PC-9 (cell line): ENCODE data around the gene PLIN5. TPM values are rescaled to one million over a fixed set of nuclear protein-coding genes. Genes with fewer than 3 reads are reported as not detected.

Source experiments
- BruUV-seq: library from RNA; stranded (reverse); fragments of 400-500 nt; replicated peaks from 2 replicates; lab custom pipeline; 2021; lab: Mats Ljungman, UMichigan
- CTCF ChIA-PET: fragments of 300-600 bp; sonication (Branson Sonifier 250); formaldehyde crosslinking; loops from one replicate; lab custom pipeline; 2022; ENCODE audit warnings: antibody characterized with exemption; lab: Charles Lee
- POLR2A ChIA-PET: fragments of 300-600 bp; sonication (Branson Sonifier 250); formaldehyde crosslinking; loops from one replicate; lab custom pipeline; 2022; ENCODE audit warnings: antibody characterized with exemption; ENCODE audit not compliant: unreplicated experiment; lab: Charles Lee
- DNase-seq, 2 experiments: peaks; one replicate each; pipeline versions ENCODE4 v3.0.0 to v3.0.0-alpha.2; 2015 to 2022; ENCODE audit warnings: mixed read lengths in 1 of 2
- H2AFZ ChIP-seq: fragments of 200-600 bp; sonication (generic); 2 replicates; pipeline ENCODE4 v1.8.1; 2017; ENCODE audit warnings: antibody characterized with exemption
- H3F3A ChIP-seq: fragments of 200-600 bp; sonication (generic); 2 replicates; pipeline ENCODE4 v1.8.1; 2017; ENCODE audit warnings: antibody characterized with exemption, mild to moderate bottlenecking, low read depth; ENCODE audit not compliant: insufficient read depth
- H3K27ac ChIP-seq: fragments of 200-600 bp; sonication (generic); 2 replicates; pipeline ENCODE4 v1.6.1; 2016; ENCODE audit warnings: mixed run types
- H3K27me3 ChIP-seq: fragments of 200-600 bp; sonication (generic); 2 replicates; pipeline ENCODE4 v1.6.1; 2016; ENCODE audit warnings: low read depth, mixed run types; ENCODE audit not compliant: insufficient read depth
- H3K36me3 ChIP-seq: fragments of 200-600 bp; sonication (generic); 2 replicates; pipeline ENCODE4 v1.6.1; 2016; ENCODE audit warnings: low read depth, mixed run types
- H3K4me1 ChIP-seq: fragments of 200-600 bp; sonication (generic); replicated peaks from 2 replicates; pipeline ENCODE4 v1.6.1; 2016; ENCODE audit warnings: mixed run types; ENCODE audit not compliant: insufficient read depth
- H3K4me2 ChIP-seq: fragments of 200-600 bp; sonication (generic); 2 replicates; pipeline ENCODE4 v1.6.1; 2017; ENCODE audit warnings: mixed run types
- H3K4me3 ChIP-seq: fragments of 200-600 bp; sonication (generic); 2 replicates; pipeline ENCODE4 v1.6.1; 2016; ENCODE audit warnings: mixed run types
- H3K79me2 ChIP-seq: fragments of 200-600 bp; sonication (generic); 2 replicates; pipeline ENCODE4 v1.6.1; 2017; ENCODE audit warnings: low read depth, mixed run types
- H3K9me2 ChIP-seq: fragments of 200-600 bp; sonication (generic); 2 replicates; pipeline ENCODE4 v1.8.1; 2017; ENCODE audit warnings: mild to moderate bottlenecking; ENCODE audit not compliant: insufficient read depth
- H3K9me3 ChIP-seq: fragments of 200-600 bp; sonication (generic); 2 replicates; pipeline ENCODE4 v1.8.1; 2016; ENCODE audit warnings: low read depth; ENCODE audit not compliant: insufficient read depth
- H4K20me1 ChIP-seq: fragments of 200-600 bp; sonication (generic); 2 replicates; pipeline ENCODE4 v1.8.1; 2017; ENCODE audit not compliant: insufficient read depth
- CTCF ChIP-seq: fragments of 200-600 bp; sonication (generic); conservative IDR thresholded peaks from 2 replicates; pipeline ENCODE4 v1.6.1; 2017; ENCODE audit warnings: mixed run types, antibody characterized with exemption, mild to moderate bottlenecking, moderate library complexity
- EZH2 ChIP-seq: fragments of 200-600 bp; sonication (generic); IDR thresholded peaks from 2 replicates; pipeline ENCODE4 v1.8.0; 2017; ENCODE audit warnings: antibody characterized with exemption, low read depth
- intact Hi-C: fragments of 100-400 bp; cut with micrococcal nuclease; formaldehyde crosslinking; loops from one replicate; pipeline ENCODE4 v1.10.0; 2022; ENCODE audit not compliant: unreplicated experiment
- total RNA-seq: library from RNA; stranded (reverse); gene quantifications from 2 replicates; pipeline ENCODE4 v1.2.3, GENCODE V29; 2021

The PLIN5 gene
- total RNA-seq, 1 experiment from 2014 or later: 4.4 TPM

DNA sequence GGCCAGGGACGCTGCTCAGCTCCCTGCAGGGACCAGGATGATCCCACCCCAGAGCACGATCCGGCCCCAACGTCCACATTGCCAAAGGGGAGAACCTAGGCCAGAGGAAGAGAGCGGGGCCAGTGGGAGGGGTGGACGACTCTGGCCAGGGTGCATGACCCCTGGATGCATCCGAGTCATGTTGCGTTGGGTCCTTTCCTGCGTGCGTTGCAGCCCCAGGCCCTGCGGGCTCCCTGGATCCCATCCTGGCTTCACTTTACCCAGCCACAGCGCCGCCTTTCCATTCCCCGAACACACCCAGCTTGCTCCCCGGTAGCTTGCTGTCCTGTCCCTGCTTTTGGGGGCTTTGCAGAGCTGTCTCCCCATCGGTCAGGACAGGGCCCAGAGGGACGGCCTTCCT, 27.2 kb downstream of the PLIN5 start:
- H3K27me3 ChIP-seq: no peaks in the 10 kb centered on the region
- TF ChIP-seq EZH2 (no peak), CTCF (no peak)
- no peaks in the 10 kb centered on the region for H3F3A ChIP-seq
- H4K20me1 ChIP-seq: no peaks in the 10 kb centered on the region
- H3K79me2 ChIP-seq: no peaks in the 10 kb centered on the region
- DNase-seq: no peak
- intact Hi-C loops: no loop called here
- BruUV-seq: no TSS peak
- no peak overlapping the region for H3K27ac ChIP-seq
- no peak overlapping the region for H3K4me2 ChIP-seq
- H3K4me3 ChIP-seq: no peak overlapping the region
- POLR2A ChIA-PET: no interaction called here
- H3K9me3 ChIP-seq: no peaks in the 10 kb centered on the region
- H2AFZ ChIP-seq: no peak overlapping the region
- no peaks in the 10 kb centered on the region for H3K36me3 ChIP-seq
- no peaks in the 10 kb centered on the region for H3K9me2 ChIP-seq
- CTCF ChIA-PET: no interaction called here
- H3K4me1 ChIP-seq: no peaks in the 10 kb centered on the region

GRCh38 chr19:4507150-4507452, 27.9 kb downstream of the PLIN5 start:
- ChIA-PET POLR2A (no interaction called here), CTCF (no interaction called here)
- Histone ChIP-seq H3K4me3 (no peak overlapping the region), H4K20me1 (no peaks in the 10 kb centered on the region), H3K36me3 (no peaks in the 10 kb centered on the region), H3K9me2 (no peaks in the 10 kb centered on the region), H3F3A (no peaks in the 10 kb centered on the region), H3K4me1 (no peaks in the 10 kb centered on the region), H3K4me2 (no peak overlapping the region), H3K27ac (no peak overlapping the region), H3K79me2 (no peaks in the 10 kb centered on the region), H2AFZ (no peak overlapping the region), H3K27me3 (no peaks in the 10 kb centered on the region), H3K9me3 (no peaks in the 10 kb centered on the region)
- no TSS peak for BruUV-seq
- intact Hi-C loops: no loop called here
- DNase-seq: no peak
- TF ChIP-seq CTCF (no peak), EZH2 (no peak)

DNA sequence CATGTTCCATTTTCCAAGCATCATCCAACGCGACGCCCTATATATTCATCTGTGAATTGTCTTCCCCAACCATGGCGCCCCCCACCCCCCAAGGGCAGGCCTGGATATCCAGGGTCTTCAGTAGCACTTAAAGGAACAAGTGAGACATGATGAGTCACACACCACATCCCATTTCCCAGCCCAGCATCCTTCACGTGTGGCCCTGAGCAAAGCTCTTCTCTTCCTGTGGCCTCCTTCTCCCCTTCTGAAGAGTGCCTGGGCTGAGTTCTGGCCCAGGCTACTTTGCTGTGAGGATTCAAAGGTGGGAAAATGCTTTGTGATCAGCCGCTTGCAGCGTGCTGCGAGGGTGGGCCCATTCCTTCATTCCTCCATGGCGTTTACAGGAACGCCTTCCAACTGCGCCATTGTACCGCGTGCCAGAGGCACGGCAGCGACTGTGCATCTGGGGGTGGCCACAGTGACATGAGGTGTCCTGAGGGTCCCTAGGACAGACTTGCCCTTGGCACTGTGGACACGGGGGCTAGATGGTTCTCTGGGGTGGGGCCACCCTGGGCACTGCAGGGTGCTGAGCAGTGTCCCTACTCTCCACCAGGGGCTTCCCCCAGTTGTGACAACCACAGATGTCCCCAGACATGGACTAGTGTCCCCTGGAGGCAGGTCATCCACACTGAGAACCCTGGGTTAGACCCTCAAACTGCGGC, 28.4 kb downstream of the PLIN5 start:
- Histone ChIP-seq H3K4me3 (no peak overlapping the region), H3K27ac (no peak overlapping the region), H3K4me1 (no peaks in the 10 kb centered on the region), H2AFZ (no peak overlapping the region), H3K4me2 (no peak overlapping the region), H3F3A (no peaks in the 10 kb centered on the region), H4K20me1 (no peaks in the 10 kb centered on the region), H3K9me3 (no peaks in the 10 kb centered on the region), H3K36me3 (no peaks in the 10 kb centered on the region), H3K79me2 (no peaks in the 10 kb centered on the region), H3K27me3 (no peaks in the 10 kb centered on the region), H3K9me2 (no peaks in the 10 kb centered on the region)
- no peak for DNase-seq
- BruUV-seq: no TSS peak
- intact Hi-C loops: no loop called here
- ChIA-PET POLR2A (no interaction called here), CTCF (no interaction called here)
- TF ChIP-seq EZH2: no peak
- no peak for TF ChIP-seq CTCF
